Uterus (tissue), 2 donors: ENCODE measurements around the gene NR2C2.

ENCODE experiments used
- CTCF ChIP-seq, 4 experiments: fragments of 200-600 bp in 2 of 4; fragments of 450-650 bp in 2 of 4; sonication (generic) in 2 of 4; IDR thresholded peaks; one replicate each; pipeline ENCODE4 v1.5.1; 2016 to 2019; ENCODE audit warnings: antibody characterized with exemption in 4 of 4, mild to moderate bottlenecking in 2 of 4, moderate library complexity in 1 of 4
- POLR2A ChIP-seq, 2 donors: fragments of 450-650 bp; IDR thresholded peaks; one replicate each; pipeline ENCODE4 v1.6.1; 2016; ENCODE audit warnings: antibody characterized with exemption in 2 of 2, mild to moderate bottlenecking in 1 of 2, moderate library complexity in 1 of 2

GRCh38 chr3:15015456-15015855 lies 68.1 kb downstream of the NR2C2 start:
- TF ChIP-seq CTCF (IDR thresholded peaks at IDR 0.05): no peak
- no peak for TF ChIP-seq POLR2A (IDR thresholded peaks at IDR 0.05)
